ENCODE results near the gene UQCC5. TPM values are rescaled to one million over a fixed set of nuclear protein-coding genes. Genes with fewer than 3 reads are reported as not detected.

The UQCC5 gene
- total RNA-seq, 1 donor from 2014 or later, result 65.8 TPM

GRCh38 chr3:52494886-52495495, 41.4 kb upstream of the UQCC5 start, which contains the start of gene STAB1:
TSS of gene STAB1 (plus strand) at chr3:52495338. CDS start at chr3:52495414, 76 bp downstream.
- H3K4me1 ChIP-seq, result peaks cover 66% of the 10 kb centered on the region
- no peaks in the 10 kb centered on the region for H3K27me3 ChIP-seq (ENCODE audit: low read depth)
- H3K9me3 ChIP-seq (replicated peaks), result no peaks in the 10 kb centered on the region
- intact Hi-C loops (cut with micrococcal nuclease), result no loop called here
- peak within 1 kb of the TSS; percentile 66 for H3K4me3 ChIP-seq
- TF ChIP-seq, protein P1, sequence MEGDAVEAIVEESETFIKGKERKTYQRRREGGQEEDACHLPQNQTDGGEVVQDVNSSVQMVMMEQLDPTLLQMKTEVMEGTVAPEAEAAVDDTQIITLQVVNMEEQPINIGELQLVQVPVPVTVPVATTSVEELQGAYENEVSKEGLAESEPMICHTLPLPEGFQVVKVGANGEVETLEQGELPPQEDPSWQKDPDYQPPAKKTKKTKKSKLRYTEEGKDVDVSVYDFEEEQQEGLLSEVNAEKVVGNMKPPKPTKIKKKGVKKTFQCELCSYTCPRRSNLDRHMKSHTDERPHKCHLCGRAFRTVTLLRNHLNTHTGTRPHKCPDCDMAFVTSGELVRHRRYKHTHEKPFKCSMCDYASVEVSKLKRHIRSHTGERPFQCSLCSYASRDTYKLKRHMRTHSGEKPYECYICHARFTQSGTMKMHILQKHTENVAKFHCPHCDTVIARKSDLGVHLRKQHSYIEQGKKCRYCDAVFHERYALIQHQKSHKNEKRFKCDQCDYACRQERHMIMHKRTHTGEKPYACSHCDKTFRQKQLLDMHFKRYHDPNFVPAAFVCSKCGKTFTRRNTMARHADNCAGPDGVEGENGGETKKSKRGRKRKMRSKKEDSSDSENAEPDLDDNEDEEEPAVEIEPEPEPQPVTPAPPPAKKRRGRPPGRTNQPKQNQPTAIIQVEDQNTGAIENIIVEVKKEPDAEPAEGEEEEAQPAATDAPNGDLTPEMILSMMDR (IDR thresholded peaks at IDR 0.05; ENCODE audit: borderline replicate concordance), result no peak
- H3K27ac ChIP-seq (replicated peaks), result peak within 1 kb of the TSS; percentile 81
- DNase-seq, result peak; percentile 73
- peaks cover 36% of the 10 kb centered on the region for H3K36me3 ChIP-seq

DNA sequence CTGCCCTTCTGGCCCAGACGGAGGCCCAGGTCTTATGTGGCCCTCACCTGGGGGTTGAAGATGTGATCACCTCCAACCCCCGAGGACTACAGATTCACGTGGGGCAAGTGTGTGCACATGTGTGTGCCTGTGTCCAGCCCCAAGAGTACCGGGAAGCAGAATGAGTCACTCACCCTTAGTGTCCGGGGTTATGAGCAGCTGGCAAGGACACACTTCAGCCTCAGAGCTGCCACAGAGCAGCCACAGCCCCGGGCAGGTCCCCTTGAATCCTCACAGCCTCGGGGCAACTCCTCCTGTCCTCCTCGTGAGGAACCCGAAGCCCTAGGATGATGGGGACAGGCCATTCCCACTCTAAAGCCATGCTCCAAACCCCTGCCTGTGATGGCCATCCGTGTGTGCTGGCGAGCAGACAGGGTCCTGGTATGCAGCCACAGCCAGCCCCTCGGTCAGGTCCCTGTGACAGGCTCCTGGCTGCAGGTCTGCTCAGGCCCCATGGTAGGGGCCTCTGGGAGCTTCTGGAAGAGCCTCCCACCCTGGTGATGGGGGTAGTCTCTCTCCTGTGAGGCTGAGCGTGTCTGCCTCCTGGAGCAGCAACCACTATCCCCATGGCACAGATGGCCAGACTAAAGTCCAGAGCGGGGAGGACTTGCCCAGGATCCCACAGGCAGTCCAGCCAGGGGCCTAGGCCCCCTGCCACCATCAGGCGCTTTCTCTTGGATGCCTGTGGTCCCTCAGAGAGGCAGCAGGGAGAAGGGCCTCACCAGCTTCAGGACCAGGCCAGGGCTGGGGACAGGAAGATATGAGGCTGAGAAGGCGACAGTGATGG, 40.4 kb upstream of the UQCC5 start:
- Histone ChIP-seq H3K36me3 (peaks cover 26% of the 10 kb centered on the region), H3K4me1 (peaks cover 56% of the 10 kb centered on the region), H3K9me3 (replicated peaks) (no peaks in the 10 kb centered on the region), H3K27me3 (ENCODE audit: low read depth) (no peaks in the 10 kb centered on the region), H3K4me3 (peak overlapping the region; percentile 66), H3K27ac (replicated peaks) (peak overlapping the region; percentile 81)
- intact Hi-C loops (cut with micrococcal nuclease), result no loop called here
- TF ChIP-seq, protein P1 (IDR thresholded peaks at IDR 0.05; ENCODE audit: borderline replicate concordance), result no peak
- no peak for DNase-seq

DNA sequence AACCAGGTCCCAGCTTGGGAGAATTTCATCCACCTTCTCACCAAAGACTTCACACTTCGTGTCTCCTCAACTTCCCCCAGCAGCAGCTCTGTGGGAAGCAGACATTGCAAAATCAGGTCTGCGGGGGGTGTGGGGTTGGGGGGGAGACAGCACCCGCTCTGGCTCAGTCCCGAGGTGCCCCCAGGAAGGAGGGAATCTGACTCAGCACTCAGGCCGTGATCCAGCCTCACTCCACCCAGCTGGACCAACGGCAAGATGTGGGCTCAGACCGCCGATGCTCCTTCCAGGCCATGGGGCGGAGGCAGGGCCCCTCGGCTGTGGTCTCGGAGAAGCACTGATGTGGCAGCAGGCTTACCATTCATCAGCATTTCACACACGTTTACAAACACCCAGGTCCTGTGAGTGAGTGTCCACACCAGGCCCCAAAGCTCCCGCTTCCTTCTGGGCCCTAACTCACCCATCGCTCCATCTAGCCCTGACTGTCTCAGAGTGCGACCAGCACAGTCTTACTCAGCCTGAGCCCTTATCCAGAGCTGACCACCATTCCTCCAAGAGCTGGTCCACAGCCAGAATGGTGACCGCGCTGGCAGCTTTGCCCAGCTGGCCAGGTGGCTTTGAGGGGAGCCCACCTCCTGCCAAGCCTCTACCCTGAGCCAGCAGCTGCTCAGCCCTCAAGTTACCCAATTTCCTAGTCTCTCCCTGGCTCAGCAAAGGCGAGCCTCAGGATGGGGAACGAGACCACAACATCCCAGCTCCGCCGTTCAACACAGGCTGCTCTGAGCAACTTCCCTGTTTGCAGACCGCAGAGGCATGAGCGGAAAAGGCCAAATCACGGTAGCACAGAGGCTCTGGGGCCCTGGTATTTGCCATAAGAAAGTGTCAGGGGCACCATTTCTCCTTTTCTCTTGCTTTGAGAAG, 38.0 kb upstream of the UQCC5 start:
- H3K9me3 ChIP-seq (replicated peaks), result no peaks in the 10 kb centered on the region
- H3K36me3 ChIP-seq, result peaks cover 2% of the 10 kb centered on the region
- TF ChIP-seq, protein P1 (IDR thresholded peaks at IDR 0.05; ENCODE audit: borderline replicate concordance), result no peak
- H3K4me1 ChIP-seq, result peaks cover 32% of the 10 kb centered on the region
- DNase-seq, result peak; percentile 53
- H3K4me3 ChIP-seq, result no peak overlapping the region
- H3K27ac ChIP-seq (replicated peaks), result peak overlapping the region; percentile 81
- intact Hi-C loops (cut with micrococcal nuclease), result no loop called here
- H3K27me3 ChIP-seq (ENCODE audit: low read depth), result no peaks in the 10 kb centered on the region

- Histone ChIP-seq H3K36me3 (no peaks in the 10 kb centered on the region), H3K27me3 (ENCODE audit: low read depth) (no peaks in the 10 kb centered on the region), H3K9me3 (replicated peaks) (no peaks in the 10 kb centered on the region), H3K4me1 (peaks cover 6% of the 10 kb centered on the region), H3K27ac (replicated peaks) (no peak overlapping the region), H3K4me3 (no peak overlapping the region)
- DNase-seq, result no peak
- intact Hi-C loops (cut with micrococcal nuclease), result no loop called here
- TF ChIP-seq, protein P1 (IDR thresholded peaks at IDR 0.05; ENCODE audit: borderline replicate concordance), result no peak
These were observed 35.4 kb upstream of the UQCC5 start for GRCh38 chr3:52501046-52501445.

- no peak for DNase-seq
- TF ChIP-seq, protein P1 (IDR thresholded peaks at IDR 0.05; ENCODE audit: borderline replicate concordance), result no peak
- Histone ChIP-seq H3K9me3 (replicated peaks) (no peaks in the 10 kb centered on the region), H3K4me1 (no peaks in the 10 kb centered on the region), H3K36me3 (peaks cover 4% of the 10 kb centered on the region), H3K4me3 (no peak overlapping the region), H3K27ac (replicated peaks) (no peak overlapping the region), H3K27me3 (ENCODE audit: low read depth) (no peaks in the 10 kb centered on the region)
- intact Hi-C loops (cut with micrococcal nuclease), result no loop called here
These were observed 34.4 kb upstream of the UQCC5 start for GRCh38 chr3:52502001-52502400.

All from left ventricle myocardium inferior (tissue), 1 donor.